ENCODE measurements around the gene CIBAR2.
A peak's percentile ranks its signal among the peaks of the same experiment; 100 is the strongest.

The CIBAR2 gene

GRCh38 chr16:85086347-85087291 is 25.7 kb downstream of the CIBAR2 start:
- H3K23ac ChIP-seq (ENCODE audit: low read length): no peak overlapping the region
- H3K56ac ChIP-seq (ENCODE audit: low read length): no peak overlapping the region
- H2BK120ac ChIP-seq (ENCODE audit: low read depth, low read length): no peak overlapping the region
- peak; percentile 85 for DNase-seq
- no peak overlapping the region for H4K5ac ChIP-seq (ENCODE audit: low read length)
- no peaks in the 10 kb centered on the region for H3K36me3 ChIP-seq (ENCODE audit: control insufficient read depth, insufficient read depth, low read length)
- no peak overlapping the region for H2AK5ac ChIP-seq (ENCODE audit: low read length)
- H3K4ac ChIP-seq (ENCODE audit: low read depth, low read length): no peak overlapping the region
- no peaks in the 10 kb centered on the region for H3K79me2 ChIP-seq (ENCODE audit: control insufficient read depth, insufficient read depth, low read length)
- H3K4me1 ChIP-seq (ENCODE audit: control insufficient read depth, low read depth, low read length): peaks cover 5% of the 10 kb centered on the region
- no peak overlapping the region for H4K8ac ChIP-seq (ENCODE audit: low read depth, low read length)
- no peaks in the 10 kb centered on the region for H3K79me1 ChIP-seq (ENCODE audit: low read length)
- peaks cover 13% of the 10 kb centered on the region for H3K27me3 ChIP-seq (ENCODE audit: insufficient read depth, low read length, poor library complexity)
- H3K4me3 ChIP-seq (ENCODE audit: low read length): no peak overlapping the region
- no peak overlapping the region for H3K9ac ChIP-seq (ENCODE audit: low read length)
- H2BK15ac ChIP-seq (replicated peaks; ENCODE audit: low read depth): no peak overlapping the region
- H3K18ac ChIP-seq (ENCODE audit: low read length): no peak overlapping the region
- H3K27ac ChIP-seq (ENCODE audit: low read depth, low read length): no peak overlapping the region
- no peak overlapping the region for H2BK5ac ChIP-seq (ENCODE audit: low read length)
- no CpG with 5 or more reads among the region's 37 CpGs for WGBS (ENCODE audit: extremely low coverage, insufficient coverage, low lambda C conversion rate)
- H3K4me2 ChIP-seq (ENCODE audit: low read length): no peak overlapping the region

GRCh38 chr16:85085721-85086120 is 26.6 kb downstream of the CIBAR2 start:
- H2BK15ac ChIP-seq (replicated peaks; ENCODE audit: low read depth): no peak overlapping the region
- H3K79me1 ChIP-seq (ENCODE audit: low read length): no peaks in the 10 kb centered on the region
- no peak overlapping the region for H2BK120ac ChIP-seq (ENCODE audit: low read depth, low read length)
- no peak overlapping the region for H2BK5ac ChIP-seq (ENCODE audit: low read length)
- H3K9ac ChIP-seq (ENCODE audit: low read length): no peak overlapping the region
- no peak overlapping the region for H3K56ac ChIP-seq (ENCODE audit: low read length)
- H3K79me2 ChIP-seq (ENCODE audit: control insufficient read depth, insufficient read depth, low read length): no peaks in the 10 kb centered on the region
- no peak for DNase-seq
- H2AK5ac ChIP-seq (ENCODE audit: low read length): no peak overlapping the region
- peaks cover 13% of the 10 kb centered on the region for H3K27me3 ChIP-seq (ENCODE audit: insufficient read depth, low read length, poor library complexity)
- no CpG with 5 or more reads among the region's 17 CpGs for WGBS (ENCODE audit: extremely low coverage, insufficient coverage, low lambda C conversion rate)
- H3K4me2 ChIP-seq (ENCODE audit: low read length): no peak overlapping the region
- H3K27ac ChIP-seq (ENCODE audit: low read depth, low read length): no peak overlapping the region
- no peak overlapping the region for H3K18ac ChIP-seq (ENCODE audit: low read length)
- peaks cover 5% of the 10 kb centered on the region for H3K4me1 ChIP-seq (ENCODE audit: control insufficient read depth, low read depth, low read length)
- no peak overlapping the region for H3K4ac ChIP-seq (ENCODE audit: low read depth, low read length)
- H3K4me3 ChIP-seq (ENCODE audit: low read length): no peak overlapping the region
- no peak overlapping the region for H3K23ac ChIP-seq (ENCODE audit: low read length)
- no peak overlapping the region for H4K5ac ChIP-seq (ENCODE audit: low read length)
- no peak overlapping the region for H4K8ac ChIP-seq (ENCODE audit: low read depth, low read length)
- no peaks in the 10 kb centered on the region for H3K36me3 ChIP-seq (ENCODE audit: control insufficient read depth, insufficient read depth, low read length)

- Histone ChIP-seq H2AK5ac (ENCODE audit: low read length) (no peak overlapping the region), H3K4me1 (ENCODE audit: control insufficient read depth, low read depth, low read length) (peaks cover 5% of the 10 kb centered on the region), H3K27ac (ENCODE audit: low read depth, low read length) (no peak overlapping the region), H3K18ac (ENCODE audit: low read length) (no peak overlapping the region), H4K8ac (ENCODE audit: low read depth, low read length) (no peak overlapping the region), H3K56ac (ENCODE audit: low read length) (no peak overlapping the region), H3K23ac (ENCODE audit: low read length) (peak overlapping the region; percentile 45), H3K4me2 (ENCODE audit: low read length) (no peak overlapping the region), H3K4ac (ENCODE audit: low read depth, low read length) (no peak overlapping the region), H4K5ac (ENCODE audit: low read length) (no peak overlapping the region), H2BK15ac (replicated peaks; ENCODE audit: low read depth) (no peak overlapping the region), H2BK5ac (ENCODE audit: low read length) (no peak overlapping the region), H3K9ac (ENCODE audit: low read length) (no peak overlapping the region), H3K79me2 (ENCODE audit: control insufficient read depth, insufficient read depth, low read length) (no peaks in the 10 kb centered on the region), H3K79me1 (ENCODE audit: low read length) (no peaks in the 10 kb centered on the region), H3K36me3 (ENCODE audit: control insufficient read depth, insufficient read depth, low read length) (no peaks in the 10 kb centered on the region), H3K4me3 (ENCODE audit: low read length) (no peak overlapping the region), H3K27me3 (ENCODE audit: insufficient read depth, low read length, poor library complexity) (peaks cover 13% of the 10 kb centered on the region), H2BK120ac (ENCODE audit: low read depth, low read length) (no peak overlapping the region)
- WGBS (ENCODE audit: extremely low coverage, insufficient coverage, low lambda C conversion rate): no CpG with 5 or more reads among the region's 16 CpGs
- no peak for DNase-seq
Observed at GRCh38 chr16:85084841-85085510, 27.3 kb downstream of the CIBAR2 start.

GRCh38 chr16:85083051-85083639 is 29.1 kb downstream of the CIBAR2 start:
- DNase-seq: no peak
- no peak overlapping the region for H3K27ac ChIP-seq (ENCODE audit: low read depth, low read length)
- WGBS (ENCODE audit: extremely low coverage, insufficient coverage, low lambda C conversion rate): no CpG with 5 or more reads among the region's 13 CpGs

GRCh38 chr16:85082173-85083050 is 29.9 kb downstream of the CIBAR2 start:
- Histone ChIP-seq H2BK15ac (replicated peaks; ENCODE audit: low read depth) (no peak overlapping the region), H3K36me3 (ENCODE audit: control insufficient read depth, insufficient read depth, low read length) (no peaks in the 10 kb centered on the region), H3K4ac (ENCODE audit: low read depth, low read length) (no peak overlapping the region), H3K27me3 (ENCODE audit: insufficient read depth, low read length, poor library complexity) (peaks cover 13% of the 10 kb centered on the region), H3K79me2 (ENCODE audit: control insufficient read depth, insufficient read depth, low read length) (no peaks in the 10 kb centered on the region), H3K23ac (ENCODE audit: low read length) (peak overlapping the region; percentile 45), H3K27ac (ENCODE audit: low read depth, low read length) (no peak overlapping the region), H2BK120ac (ENCODE audit: low read depth, low read length) (no peak overlapping the region), H3K4me2 (ENCODE audit: low read length) (no peak overlapping the region), H3K56ac (ENCODE audit: low read length) (peak overlapping the region; percentile 2), H3K79me1 (ENCODE audit: low read length) (no peaks in the 10 kb centered on the region), H2AK5ac (ENCODE audit: low read length) (no peak overlapping the region), H2BK5ac (ENCODE audit: low read length) (no peak overlapping the region), H4K5ac (ENCODE audit: low read length) (no peak overlapping the region), H3K18ac (ENCODE audit: low read length) (no peak overlapping the region), H3K4me1 (ENCODE audit: control insufficient read depth, low read depth, low read length) (peaks cover 5% of the 10 kb centered on the region), H3K4me3 (ENCODE audit: low read length) (no peak overlapping the region), H4K8ac (ENCODE audit: low read depth, low read length) (no peak overlapping the region), H3K9ac (ENCODE audit: low read length) (no peak overlapping the region)
- DNase-seq: no peak
- WGBS (ENCODE audit: extremely low coverage, insufficient coverage, low lambda C conversion rate): no CpG with 5 or more reads among the region's 33 CpGs

More at GRCh38 chr16:85083051-85083639, 29.1 kb downstream of the CIBAR2 start:
- H3K4me2 ChIP-seq (ENCODE audit: low read length): no peak overlapping the region
- H3K9ac ChIP-seq (ENCODE audit: low read length): no peak overlapping the region
- no peak overlapping the region for H2AK5ac ChIP-seq (ENCODE audit: low read length)
- peaks cover 13% of the 10 kb centered on the region for H3K27me3 ChIP-seq (ENCODE audit: insufficient read depth, low read length, poor library complexity)
- no peak overlapping the region for H3K4me3 ChIP-seq (ENCODE audit: low read length)
- no peaks in the 10 kb centered on the region for H3K79me2 ChIP-seq (ENCODE audit: control insufficient read depth, insufficient read depth, low read length)
- peaks cover 5% of the 10 kb centered on the region for H3K4me1 ChIP-seq (ENCODE audit: control insufficient read depth, low read depth, low read length)
- H3K56ac ChIP-seq (ENCODE audit: low read length): no peak overlapping the region
- H3K36me3 ChIP-seq (ENCODE audit: control insufficient read depth, insufficient read depth, low read length): no peaks in the 10 kb centered on the region
- H3K79me1 ChIP-seq (ENCODE audit: low read length): no peaks in the 10 kb centered on the region
- no peak overlapping the region for H4K5ac ChIP-seq (ENCODE audit: low read length)
- H4K8ac ChIP-seq (ENCODE audit: low read depth, low read length): no peak overlapping the region
- H2BK120ac ChIP-seq (ENCODE audit: low read depth, low read length): no peak overlapping the region
- no peak overlapping the region for H3K23ac ChIP-seq (ENCODE audit: low read length)
- no peak overlapping the region for H2BK5ac ChIP-seq (ENCODE audit: low read length)
- no peak overlapping the region for H3K18ac ChIP-seq (ENCODE audit: low read length)
- H2BK15ac ChIP-seq (replicated peaks; ENCODE audit: low read depth): no peak overlapping the region
- no peak overlapping the region for H3K4ac ChIP-seq (ENCODE audit: low read depth, low read length)
